Activated naive CD4-positive, alpha-beta T cell treated with anti-CD3 and anti-CD28 coated beads for 36 hours (primary cell): ENCODE results near the gene MYCL. TPM values are rescaled to one million over a fixed set of nuclear protein-coding genes. Genes with fewer than 3 reads are reported as not detected.

ENCODE experiments used
- total RNA-seq, 2 experiments: library from RNA; stranded (reverse); gene quantifications; one replicate each; pipeline ENCODE4 v1.2.3, GENCODE V29; 2021

MYCL gene
- total RNA-seq, 2 experiments from 2014 or later: 0.19 TPM; not detected in 1

Other genes with a start within 250 kb of the MYCL start
- gene NT5C1A, start 229.8 kb downstream of the MYCL start, total RNA-seq: not detected
- gene HPCAL4, start 210.5 kb downstream of the MYCL start, total RNA-seq: under 1 TPM; 0.43 to 0.52 TPM
- gene PPIE, start 163.0 kb downstream of the MYCL start, total RNA-seq: 10 to 100 TPM; 73.8 to 75.6 TPM
- gene OXCT2, start 130.6 kb downstream of the MYCL start, total RNA-seq: under 1 TPM; 0.52 to 0.67 TPM
- under 1 TPM; 0.12 to 0.14 TPM for gene BMP8B, start 113.1 kb downstream of the MYCL start, total RNA-seq
- gene TRIT1, start 18.4 kb downstream of the MYCL start, total RNA-seq: 10 to 100 TPM; 18.6 TPM
- gene MFSD2A, start 53.2 kb upstream of the MYCL start, total RNA-seq: 1 to 10 TPM; 4.0 to 4.5 TPM
- 100 to 1,000 TPM; 522 to 525 TPM for gene CAP1, start 138.8 kb upstream of the MYCL start, total RNA-seq
- 10 to 100 TPM; 81.3 to 89.7 TPM for gene PPT1, start 195.3 kb upstream of the MYCL start, total RNA-seq